ENCODE measurements around the gene GNRH2. TPM values are rescaled to one million over a fixed set of nuclear protein-coding genes. Genes with fewer than 3 reads are reported as not detected.

GNRH2 gene
- total and polyA plus RNA-seq, 3 donors from 2014 or later, result 2.6 TPM; not detected in 2

DNA sequence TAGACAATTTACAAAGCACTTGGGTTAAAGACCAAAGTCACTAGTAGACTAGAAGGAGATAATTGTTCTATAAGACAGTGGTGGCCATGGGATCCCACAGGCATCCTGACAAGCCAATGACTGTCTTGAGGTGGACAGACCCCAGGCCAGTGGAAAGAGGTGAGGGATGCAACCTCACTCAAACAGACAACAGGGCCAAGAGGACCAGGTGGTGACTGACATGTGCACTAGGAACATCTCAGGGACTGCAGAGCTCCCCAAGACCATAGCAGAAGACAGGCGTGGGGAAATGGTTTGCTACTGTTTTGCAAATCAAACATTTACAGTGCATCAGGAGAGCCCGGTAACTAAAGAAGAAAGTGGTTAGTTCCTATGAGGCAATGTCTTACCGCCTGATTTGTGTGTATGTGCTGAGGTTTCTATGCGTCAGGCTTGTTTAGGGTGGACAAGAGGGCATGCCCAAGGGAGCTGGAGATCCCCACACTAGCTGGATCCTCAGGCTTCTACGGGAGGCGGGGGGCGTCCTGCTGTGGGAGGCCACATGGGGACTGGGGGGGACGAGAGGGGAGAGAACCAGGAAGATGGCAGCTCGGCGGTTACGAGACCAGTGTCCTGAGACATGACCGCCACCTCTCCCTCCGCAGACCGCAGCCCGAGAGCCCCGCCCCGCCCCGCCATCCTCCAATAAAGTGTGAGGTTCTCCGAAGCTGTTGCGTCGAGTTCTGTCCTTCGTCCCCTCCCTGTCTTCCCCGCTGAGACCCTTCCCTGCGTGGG is 1.8 kb downstream of the GNRH2 start:
- Histone ChIP-seq H3K27me3 (no peaks in the 10 kb centered on the region), H3K36me3 (ENCODE audit: low read depth, missing control alignments) (no peaks in the 10 kb centered on the region), H3K9me3 (no peaks in the 10 kb centered on the region), H3K4me1 (peaks cover 12% of the 10 kb centered on the region), H3K27ac (peak overlapping the region; percentile 81 to 85), H3K4me3 (peak overlapping the region; percentile 72 to 88)
- intact Hi-C loops (cut with DNase I; ENCODE audit: low total_unique reads), result no loop called here
- no peak for TF ChIP-seq CTCF (IDR thresholded peaks at IDR 0.05)
- TF ChIP-seq POLR2A (IDR thresholded peaks at IDR 0.05), result no peak
- 3% methylated on average over 14 to 21 of the region's 24 CpGs for WGBS, 2 donors
- DNase-seq, result peak; percentile 78

GRCh38 chr20:3045816-3046676 is 2.6 kb downstream of the GNRH2 start, which contains the start of gene MRPS26:
Gene MRPS26, plus strand, starts transcription at chr20:3046052. Its CDS starts 17 bp downstream, at chr20:3046069.
- no peaks in the 10 kb centered on the region for H3K27me3 ChIP-seq
- WGBS, 2 donors, result 0 to 1% methylated on average over 19 to 60 of the region's 104 CpGs
- peak within 1 kb of the TSS; percentile 72 to 88 for H3K4me3 ChIP-seq
- DNase-seq, result peak; percentile 94
- intact Hi-C loops (cut with DNase I; ENCODE audit: low total_unique reads), result no loop called here
- H3K36me3 ChIP-seq (ENCODE audit: low read depth, missing control alignments), result no peaks in the 10 kb centered on the region
- peaks cover 12% of the 10 kb centered on the region for H3K4me1 ChIP-seq
- H3K9me3 ChIP-seq, result no peaks in the 10 kb centered on the region
- no peak for TF ChIP-seq CTCF (IDR thresholded peaks at IDR 0.05)
- TF ChIP-seq POLR2A (IDR thresholded peaks at IDR 0.05), result peak; percentile 5
- H3K27ac ChIP-seq, result peak within 1 kb of the TSS; percentile 81 to 85

DNA sequence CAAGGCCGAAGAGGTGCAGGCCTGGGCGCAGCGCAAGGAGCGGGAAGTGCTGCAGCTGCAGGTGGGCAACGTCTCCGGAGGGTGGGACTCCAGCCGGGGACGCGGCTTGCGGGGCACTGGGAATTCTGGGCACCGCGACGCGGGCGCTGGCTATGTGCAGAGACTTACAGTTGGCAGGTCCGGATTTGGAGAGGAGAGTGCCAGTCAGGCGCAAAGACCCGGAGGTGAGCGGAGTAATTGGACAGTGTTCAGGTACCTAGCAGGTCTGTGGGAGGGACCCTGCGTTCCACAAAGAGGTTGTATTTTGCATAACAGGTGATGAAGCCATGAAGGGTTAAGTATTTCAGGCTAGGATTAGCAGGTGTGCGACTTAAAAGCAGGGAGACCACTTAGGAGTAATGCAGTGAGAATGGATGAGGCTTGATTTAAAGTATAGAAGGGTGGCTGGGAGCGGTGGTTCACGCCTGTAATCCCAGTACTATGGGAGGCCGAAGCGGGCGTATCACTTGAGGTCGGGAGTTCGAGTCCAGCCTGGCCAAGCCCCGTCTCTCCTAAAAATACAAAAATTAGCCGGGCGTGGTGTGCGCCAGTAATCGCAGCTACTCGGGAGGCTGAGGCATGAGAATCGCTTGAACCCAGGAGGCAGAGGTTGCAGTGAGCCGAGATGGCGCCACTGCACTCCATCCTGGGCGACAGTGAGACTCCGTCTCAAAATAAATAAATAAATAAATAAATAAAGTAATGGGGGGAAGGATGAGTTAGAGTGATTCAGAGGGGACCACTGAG is 3.4 kb downstream of the GNRH2 start:
- Histone ChIP-seq H3K9me3 (no peaks in the 10 kb centered on the region), H3K4me3 (peak overlapping the region; percentile 72 to 88), H3K36me3 (ENCODE audit: low read depth, missing control alignments) (no peaks in the 10 kb centered on the region), H3K27me3 (no peaks in the 10 kb centered on the region), H3K4me1 (peaks cover 6% of the 10 kb centered on the region), H3K27ac (peak overlapping the region in 1 of 2 donors; percentile 85)
- intact Hi-C loops (cut with DNase I; ENCODE audit: low total_unique reads), result no loop called here
- no peak for TF ChIP-seq POLR2A (IDR thresholded peaks at IDR 0.05)
- no peak for TF ChIP-seq CTCF (IDR thresholded peaks at IDR 0.05)
- 32 to 33% methylated on average over 34 to 39 of the region's 39 CpGs for WGBS, 2 donors
- no peak for DNase-seq

GRCh38 chr20:3047486-3048419 is 4.3 kb downstream of the GNRH2 start:
- Histone ChIP-seq H3K9me3 (no peaks in the 10 kb centered on the region), H3K4me3 (no peak overlapping the region), H3K36me3 (ENCODE audit: low read depth, missing control alignments) (no peaks in the 10 kb centered on the region), H3K4me1 (no peaks in the 10 kb centered on the region), H3K27ac (no peak overlapping the region), H3K27me3 (no peaks in the 10 kb centered on the region)
- intact Hi-C loops (cut with DNase I; ENCODE audit: low total_unique reads), result no loop called here
- TF ChIP-seq POLR2A (IDR thresholded peaks at IDR 0.05), result no peak
- no peak for TF ChIP-seq CTCF (IDR thresholded peaks at IDR 0.05)
- DNase-seq, result no peak
- WGBS, 2 donors, result 50 to 61% methylated on average over 11 to 14 of the region's 14 CpGs

Data from testis (tissue), 3 donors.